Liver (tissue), 3 donors: ENCODE results near the gene PAPPA.

Source experiments
- ATF3 ChIP-seq: IDR thresholded peaks from 2 replicates; pipeline ENCODE4 v1.6.1; 2016; ENCODE audit warnings: antibody characterized with exemption
- CTCF ChIP-seq: fragments of 150-350 bp; IDR thresholded peaks from 2 replicates; pipeline ENCODE4 v1.5.1; 2017; ENCODE audit warnings: improper control_type of control experiment, low read depth, low read length; ENCODE audit not compliant: missing input control
- FOXA1 ChIP-seq: IDR thresholded peaks from 2 replicates; pipeline ENCODE4 v1.6.1; 2016; ENCODE audit warnings: antibody characterized with exemption
- HNF4G ChIP-seq: IDR thresholded peaks from 2 replicates; pipeline ENCODE4 v1.6.1; 2016; ENCODE audit warnings: antibody characterized with exemption
- JUND ChIP-seq, 2 donors: IDR thresholded peaks; 2 replicates each; pipeline ENCODE4 v1.6.1; 2016; ENCODE audit warnings: antibody characterized with exemption in 2 of 2
- MAX ChIP-seq: IDR thresholded peaks from 2 replicates; pipeline ENCODE4 v1.6.1; 2016; ENCODE audit warnings: antibody characterized with exemption
- RAD21 ChIP-seq, 2 donors: IDR thresholded peaks; 2 replicates each; pipeline ENCODE4 v1.6.1; 2016; ENCODE audit warnings: antibody characterized with exemption in 2 of 2, mild to moderate bottlenecking in 2 of 2
- REST ChIP-seq: IDR thresholded peaks from 2 replicates; pipeline ENCODE4 v1.6.1; 2016; ENCODE audit warnings: antibody characterized with exemption, mild to moderate bottlenecking
- RXRA ChIP-seq, 2 donors: IDR thresholded peaks; 2 replicates each; pipeline ENCODE4 v1.6.1; 2017 to 2018; ENCODE audit warnings: antibody characterized with exemption in 2 of 2, mild to moderate bottlenecking in 1 of 2
- SP1 ChIP-seq: IDR thresholded peaks from 2 replicates; pipeline ENCODE4 v1.6.1; 2018; ENCODE audit warnings: antibody characterized with exemption, mild to moderate bottlenecking
- TAF1 ChIP-seq: conservative IDR thresholded peaks from 2 replicates; pipeline ENCODE4 v1.6.1; 2016; ENCODE audit warnings: antibody characterized with exemption, mild to moderate bottlenecking
- YY1 ChIP-seq: IDR thresholded peaks from 2 replicates; pipeline ENCODE4 v1.6.1; 2016; ENCODE audit warnings: antibody characterized with exemption, mild to moderate bottlenecking
- ZBTB33 ChIP-seq: IDR thresholded peaks from 2 replicates; pipeline ENCODE4 v1.6.1; 2016; ENCODE audit warnings: antibody characterized with exemption
- donor health status: healthy.
- donor health status: healthy.

- no peak for TF ChIP-seq CTCF
- TF ChIP-seq REST: no peak
- no peak for TF ChIP-seq YY1
- no peak for TF ChIP-seq TAF1
- no peak for TF ChIP-seq ZBTB33
- no peak for TF ChIP-seq HNF4G
- TF ChIP-seq RAD21 (IDR thresholded peaks at IDR 0.05): no peak
- no peak for TF ChIP-seq JUND (IDR thresholded peaks at IDR 0.05)
- TF ChIP-seq ATF3: no peak
- no peak for TF ChIP-seq RXRA (IDR thresholded peaks at IDR 0.05)
- no peak for TF ChIP-seq MAX
- TF ChIP-seq SP1: no peak
- TF ChIP-seq FOXA1: no peak
Observed at GRCh38 chr9:116323012-116323411, 169.4 kb downstream of the PAPPA start.
